ENCODE data around the gene SAP30BP.
A peak's percentile ranks its signal among the peaks of the same experiment; 100 is the strongest.

SAP30BP gene

DNA sequence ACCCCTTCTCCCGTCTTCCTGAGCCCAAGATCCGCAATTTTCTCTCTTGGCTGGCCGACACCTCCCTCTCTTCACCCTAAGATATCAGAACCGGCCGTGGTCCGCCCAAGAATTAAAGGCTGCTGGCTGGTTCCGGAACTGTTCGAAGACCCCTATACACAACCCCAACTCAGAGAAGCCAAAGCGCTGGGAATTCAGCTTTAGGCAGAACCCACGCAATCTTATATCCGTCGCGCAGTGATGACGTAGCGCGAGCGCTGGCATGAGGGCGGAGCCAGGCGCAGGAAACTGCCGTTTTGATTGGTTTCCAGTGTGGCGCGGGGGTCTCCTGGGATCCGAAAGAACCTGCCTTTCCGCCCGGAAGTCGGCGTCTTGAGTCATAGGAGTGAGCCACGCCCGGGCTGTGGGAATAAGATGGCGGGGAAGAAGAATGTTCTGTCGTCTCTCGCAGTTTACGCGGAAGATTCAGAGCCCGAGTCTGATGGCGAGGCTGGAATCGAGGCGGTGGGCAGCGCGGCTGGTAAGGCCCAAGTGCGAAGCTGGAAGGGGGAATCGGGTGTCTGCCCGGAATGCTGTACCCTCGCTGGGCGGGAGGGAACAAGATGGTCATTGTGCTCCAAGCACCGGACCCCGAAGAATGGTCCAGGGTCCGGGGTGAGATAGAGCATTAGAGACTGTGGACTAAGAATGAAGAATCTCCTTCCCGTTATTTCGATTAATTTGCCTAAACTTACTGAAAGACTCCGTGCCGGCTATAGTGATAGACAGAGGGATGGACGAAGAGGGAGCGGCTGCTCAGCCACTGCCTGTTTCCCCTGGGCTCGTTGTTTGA is at the start of gene SAP30BP, which contains the start of gene RECQL5:
SAP30BP (plus strand) TSS at position 380 of the 832 bp plus-strand sequence; CDS start at position 415, 35 bp downstream.
RECQL5 (minus strand) TSS at position 196 of the 832 bp plus-strand sequence. CDS start 597 bp downstream, outside the sequence.
- DNase-seq (ENCODE audit: low read depth): peak; percentile 81

DNA sequence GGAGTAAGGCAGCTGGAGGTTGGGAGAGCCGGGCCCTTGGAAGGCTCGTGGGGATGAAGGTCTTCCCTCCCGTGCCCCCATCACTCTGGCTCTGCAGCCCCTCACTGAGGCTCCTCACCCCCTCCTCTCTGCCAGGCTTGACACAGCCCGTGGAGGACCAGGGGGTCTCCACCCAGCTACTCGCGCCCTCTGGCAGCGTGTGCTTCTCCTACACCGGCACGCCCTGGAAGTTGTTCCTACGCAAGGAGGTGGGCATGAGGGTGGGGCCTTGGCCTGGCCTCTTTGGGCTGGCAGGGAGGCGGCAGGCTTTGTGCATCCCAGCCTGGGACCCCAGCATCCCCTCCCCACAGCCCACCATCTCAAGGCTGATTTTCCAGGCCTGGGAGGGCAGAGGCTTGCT is 49.5 kb upstream of the SAP30BP start:
- DNase-seq (ENCODE audit: low read depth): no peak

GRCh38 chr17:75619506-75620431 is 47.4 kb upstream of the SAP30BP start:
- no peak for DNase-seq (ENCODE audit: low read depth)

DNA sequence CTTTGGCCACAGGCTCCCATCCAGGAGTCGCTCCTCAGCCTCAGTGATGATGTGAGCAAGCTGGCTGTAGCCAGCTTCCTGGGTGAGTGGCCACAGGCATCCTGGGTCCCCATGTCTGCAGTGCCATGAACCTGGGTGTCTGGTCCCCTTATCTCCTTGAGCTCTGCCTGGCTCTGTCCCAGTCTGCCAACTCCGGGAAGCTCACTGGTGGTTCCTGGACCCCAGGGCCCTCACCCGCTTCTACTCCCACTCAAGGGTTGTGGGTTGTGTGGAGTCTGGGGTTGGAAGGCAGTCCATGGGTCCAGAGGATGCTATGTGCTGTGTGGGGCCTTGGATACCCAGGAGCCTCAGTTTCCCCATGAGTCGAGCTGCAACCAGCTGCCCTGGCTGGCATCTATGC is 45.6 kb upstream of the SAP30BP start:
- no peak for DNase-seq (ENCODE audit: low read depth)

DNA sequence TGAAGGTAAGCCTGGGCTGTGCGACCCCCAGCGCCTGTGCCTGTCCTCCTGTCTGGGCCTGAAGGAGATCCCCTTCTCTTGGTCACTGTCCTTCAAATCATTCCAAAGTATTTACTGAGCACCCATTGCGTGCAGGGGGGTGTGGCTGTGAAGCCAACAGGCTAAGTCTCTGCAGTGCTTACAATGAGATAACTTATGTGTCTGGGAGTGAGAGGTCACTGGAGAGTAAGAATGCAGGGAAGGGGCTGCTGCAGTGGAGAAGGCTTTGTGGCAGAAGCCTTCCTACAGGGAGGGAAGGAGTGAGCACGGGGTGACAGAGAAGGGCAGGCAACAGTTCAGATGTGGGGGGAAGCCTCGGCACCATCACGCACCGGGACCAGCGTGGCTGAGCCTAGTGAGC is 45.1 kb upstream of the SAP30BP start:
- no peak for DNase-seq (ENCODE audit: low read depth)

DNA sequence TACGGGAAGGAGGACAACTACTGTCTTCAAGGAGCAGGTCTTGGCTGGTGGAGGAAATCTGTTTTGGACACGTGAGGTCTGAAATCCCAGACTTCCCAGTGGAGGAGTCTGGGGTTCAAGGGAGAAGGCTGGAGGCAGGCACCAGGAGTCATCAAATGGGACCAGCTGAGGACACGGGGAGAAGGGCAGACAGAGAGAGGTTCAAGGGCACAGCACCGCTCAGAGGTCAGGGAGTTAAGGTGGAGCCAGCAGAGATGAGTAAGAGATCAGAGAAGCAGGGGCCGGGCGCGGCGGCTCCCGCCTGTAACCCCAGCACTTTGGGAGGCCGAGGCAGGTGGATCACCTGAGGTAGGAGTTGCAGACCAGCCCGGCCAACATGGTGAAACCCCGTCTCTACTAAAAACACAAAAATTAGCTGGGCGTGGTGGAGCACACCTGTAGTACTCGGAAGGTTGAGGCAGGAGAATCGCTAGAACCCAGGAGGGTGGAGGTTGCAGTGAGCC is 44.3 kb upstream of the SAP30BP start:
- DNase-seq (ENCODE audit: low read depth): no peak

GRCh38 chr17:75623386-75623785 is 43.8 kb upstream of the SAP30BP start:
- DNase-seq (ENCODE audit: low read depth): no peak

DNA sequence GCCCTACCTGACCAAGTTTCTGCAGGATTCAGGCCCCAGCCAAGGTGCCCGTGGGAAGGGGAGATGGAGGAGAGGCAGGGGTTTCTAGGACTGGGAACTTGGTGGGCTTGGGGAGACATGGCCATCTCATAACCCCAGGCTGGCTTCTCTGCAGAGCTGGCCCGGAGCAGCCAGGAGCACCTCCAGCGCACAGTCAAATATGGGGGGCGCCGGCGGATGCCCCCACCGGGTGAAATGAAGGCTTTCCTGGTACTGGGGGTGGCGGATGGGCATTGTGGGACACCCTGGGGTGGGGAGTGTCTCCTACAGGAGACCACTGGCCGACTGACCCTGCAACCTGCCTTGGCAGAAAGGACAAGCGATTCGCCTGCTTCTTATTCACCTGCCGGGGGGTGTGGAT is 43.1 kb upstream of the SAP30BP start:
- DNase-seq (ENCODE audit: low read depth): no peak

- DNase-seq (ENCODE audit: low read depth): no peak
These were observed 42.3 kb upstream of the SAP30BP start for GRCh38 chr17:75624714-75625345.

DNA sequence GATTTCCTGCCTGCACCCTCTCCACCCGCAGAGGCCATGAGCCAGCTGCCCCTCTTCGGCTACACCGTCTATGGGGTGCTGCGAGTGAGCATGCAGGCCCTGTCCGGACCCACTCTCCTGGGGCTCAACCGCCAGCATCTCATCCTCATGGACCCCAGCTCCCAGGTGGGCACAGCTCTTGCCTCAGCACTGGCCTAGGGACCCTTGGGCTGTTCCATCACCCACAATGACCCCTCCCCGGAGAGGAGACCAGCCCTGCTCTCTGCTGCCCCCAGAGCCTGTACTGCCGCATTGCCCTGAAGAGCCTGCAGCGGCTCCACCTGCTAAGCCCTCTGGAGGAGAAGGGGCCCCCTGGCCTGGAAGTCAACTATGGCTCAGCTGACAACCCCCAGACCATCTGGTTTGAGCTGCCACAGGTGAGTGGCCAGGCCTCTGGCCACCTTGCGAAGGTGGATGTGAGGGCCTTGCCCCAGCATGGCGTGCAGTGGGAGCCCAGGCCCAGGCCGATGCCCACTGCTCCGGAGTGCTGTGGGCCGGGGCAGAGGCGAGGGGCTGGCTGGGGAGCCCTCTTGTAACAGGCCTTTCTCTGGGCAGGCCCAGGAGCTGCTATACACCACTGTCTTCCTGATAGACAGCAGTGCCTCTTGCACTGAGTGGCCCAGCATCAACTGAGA is 41.2 kb upstream of the SAP30BP start:
- no peak for DNase-seq (ENCODE audit: low read depth)

GRCh38 chr17:75626496-75627038 is 40.6 kb upstream of the SAP30BP start:
- DNase-seq (ENCODE audit: low read depth): no peak

- no peak for DNase-seq (ENCODE audit: low read depth)
These were observed 40.0 kb upstream of the SAP30BP start for GRCh38 chr17:75627094-75627493.

DNA sequence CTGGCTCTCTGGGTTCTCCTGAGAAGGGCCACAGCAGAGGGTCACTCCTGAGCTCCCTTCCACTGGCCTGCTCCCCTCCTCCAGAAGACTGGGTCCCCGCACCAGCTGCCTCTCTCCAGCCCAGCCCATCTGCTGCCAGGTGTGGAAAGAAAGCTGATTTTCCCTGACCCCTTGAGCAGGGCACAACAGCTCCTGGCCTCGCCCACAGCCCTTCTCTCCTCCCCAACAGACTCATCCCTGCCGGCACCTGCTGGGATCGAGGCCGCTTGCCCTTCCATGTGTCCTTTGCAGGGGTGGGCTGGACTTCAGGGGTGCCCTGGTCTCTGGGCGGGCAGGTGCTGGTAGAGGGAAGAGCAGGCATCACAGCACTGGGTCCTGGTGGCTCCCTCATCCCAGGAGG is 38.7 kb upstream of the SAP30BP start:
- DNase-seq (ENCODE audit: low read depth): no peak

- no peak for DNase-seq (ENCODE audit: low read depth)
These were observed 38.0 kb upstream of the SAP30BP start for GRCh38 chr17:75629157-75629556.

DNA sequence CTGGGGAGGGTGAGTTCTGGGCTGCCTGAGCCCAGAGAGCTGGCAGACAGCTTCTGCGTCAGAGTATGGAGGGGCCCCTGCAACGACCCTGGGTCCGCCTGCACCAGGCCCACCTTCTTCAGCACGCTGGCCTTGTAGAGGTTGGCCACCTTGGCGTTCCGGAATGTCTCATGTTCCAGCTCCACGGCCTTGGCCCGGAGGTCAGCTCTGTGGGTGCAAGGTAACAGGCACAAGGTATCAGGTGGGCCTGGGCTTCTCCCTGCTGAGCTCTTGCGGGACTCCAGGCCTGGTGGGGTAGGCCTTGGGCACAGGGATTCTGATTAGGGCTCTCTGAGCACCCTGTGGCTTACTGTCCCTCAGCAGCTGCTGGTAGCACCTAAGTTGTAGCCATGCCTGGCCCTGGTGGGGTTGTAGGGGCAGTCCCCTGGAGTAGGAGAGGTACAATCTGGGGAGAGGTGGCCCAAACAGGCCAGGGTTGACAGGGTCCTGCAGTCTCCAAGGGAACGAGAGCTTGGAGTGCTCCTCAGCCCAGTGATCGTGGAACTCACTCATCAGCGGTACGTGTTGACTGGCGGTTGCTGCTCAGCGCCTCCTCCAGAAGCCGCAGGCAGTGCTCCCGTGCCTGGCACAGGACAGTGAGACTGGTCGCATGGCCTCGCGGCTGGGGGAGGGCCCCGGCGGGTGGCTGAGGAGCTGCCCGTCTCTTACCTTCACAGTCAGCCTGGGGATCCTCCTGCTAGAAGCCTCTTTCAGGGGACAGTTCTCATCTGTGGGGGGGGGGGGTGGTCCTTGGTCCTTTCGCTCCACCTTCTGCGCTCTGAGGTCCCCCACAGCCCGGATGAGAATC is 36.8 kb upstream of the SAP30BP start:
- DNase-seq (ENCODE audit: low read depth): no peak

GRCh38 chr17:75631353-75631752 is 35.8 kb upstream of the SAP30BP start:
- DNase-seq (ENCODE audit: low read depth): no peak

- no peak for DNase-seq (ENCODE audit: low read depth)
These were observed 34.7 kb upstream of the SAP30BP start for GRCh38 chr17:75632428-75632827.

GRCh38 chr17:75632863-75633485 is 34.2 kb upstream of the SAP30BP start, which contains the start of gene SMIM5:
TSS of gene SMIM5 (plus strand) at chr17:75633434. CDS start at chr17:75640202, 6,768 bp downstream.
- peak; percentile 56 for DNase-seq (ENCODE audit: low read depth)

- DNase-seq (ENCODE audit: low read depth): peak; percentile 70
These were observed 33.4 kb upstream of the SAP30BP start for GRCh38 chr17:75633486-75634375.
